ENCODE results near the gene ZNF107.
A peak's percentile ranks its signal among the peaks of the same experiment; 100 is the strongest.

Gene ZNF107

DNA sequence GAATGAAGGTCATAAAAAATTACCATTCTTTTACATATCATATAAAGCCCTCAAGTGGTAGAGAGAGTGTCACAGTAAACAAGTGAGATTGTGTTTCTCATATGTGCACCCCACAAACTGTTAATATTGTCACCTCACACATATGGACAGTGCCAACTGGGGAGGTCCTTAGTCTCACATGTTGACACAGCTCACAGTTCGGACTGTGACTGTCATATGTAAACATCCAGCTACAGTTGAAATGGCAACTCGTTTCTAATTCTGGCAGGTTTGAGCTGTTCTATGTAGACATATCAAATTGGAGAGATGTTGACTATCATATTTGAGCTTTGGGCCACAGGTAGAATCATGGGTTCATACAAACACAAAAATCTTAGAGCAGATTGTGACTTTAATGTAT is 39.4 kb upstream of the ZNF107 start:
- H3K4me3 ChIP-seq (replicated peaks; ENCODE audit: low read depth, low read length): no peak overlapping the region
- DNase-seq (ENCODE audit: low read depth): no peak
- TF ChIP-seq, protein P1, sequence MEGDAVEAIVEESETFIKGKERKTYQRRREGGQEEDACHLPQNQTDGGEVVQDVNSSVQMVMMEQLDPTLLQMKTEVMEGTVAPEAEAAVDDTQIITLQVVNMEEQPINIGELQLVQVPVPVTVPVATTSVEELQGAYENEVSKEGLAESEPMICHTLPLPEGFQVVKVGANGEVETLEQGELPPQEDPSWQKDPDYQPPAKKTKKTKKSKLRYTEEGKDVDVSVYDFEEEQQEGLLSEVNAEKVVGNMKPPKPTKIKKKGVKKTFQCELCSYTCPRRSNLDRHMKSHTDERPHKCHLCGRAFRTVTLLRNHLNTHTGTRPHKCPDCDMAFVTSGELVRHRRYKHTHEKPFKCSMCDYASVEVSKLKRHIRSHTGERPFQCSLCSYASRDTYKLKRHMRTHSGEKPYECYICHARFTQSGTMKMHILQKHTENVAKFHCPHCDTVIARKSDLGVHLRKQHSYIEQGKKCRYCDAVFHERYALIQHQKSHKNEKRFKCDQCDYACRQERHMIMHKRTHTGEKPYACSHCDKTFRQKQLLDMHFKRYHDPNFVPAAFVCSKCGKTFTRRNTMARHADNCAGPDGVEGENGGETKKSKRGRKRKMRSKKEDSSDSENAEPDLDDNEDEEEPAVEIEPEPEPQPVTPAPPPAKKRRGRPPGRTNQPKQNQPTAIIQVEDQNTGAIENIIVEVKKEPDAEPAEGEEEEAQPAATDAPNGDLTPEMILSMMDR (IDR thresholded peaks at IDR 0.05; ENCODE audit: low read length, missing control alignments): no peak

DNA sequence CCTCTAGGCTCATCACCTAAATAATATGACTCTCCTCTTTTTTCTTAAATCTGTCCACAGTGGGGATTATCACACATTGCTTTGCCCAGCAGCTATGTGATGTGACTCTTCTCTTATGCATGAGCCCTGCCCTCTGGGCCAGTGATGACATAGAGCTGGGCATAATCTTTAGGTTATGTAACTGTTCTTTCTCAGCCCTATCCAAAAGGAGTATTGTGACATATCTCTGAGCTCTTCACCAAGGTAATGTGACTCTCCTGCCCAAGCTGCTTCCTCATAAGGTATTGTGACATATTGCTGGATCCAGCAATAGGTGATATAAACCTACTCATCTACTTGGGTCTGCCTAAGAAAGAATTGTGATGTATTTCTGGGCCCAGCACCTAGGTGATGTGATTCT is 37.7 kb upstream of the ZNF107 start:
- TF ChIP-seq, protein P1 (IDR thresholded peaks at IDR 0.05; ENCODE audit: low read length, missing control alignments): no peak
- DNase-seq (ENCODE audit: low read depth): no peak
- H3K4me3 ChIP-seq (replicated peaks; ENCODE audit: low read depth, low read length): no peak overlapping the region

DNA sequence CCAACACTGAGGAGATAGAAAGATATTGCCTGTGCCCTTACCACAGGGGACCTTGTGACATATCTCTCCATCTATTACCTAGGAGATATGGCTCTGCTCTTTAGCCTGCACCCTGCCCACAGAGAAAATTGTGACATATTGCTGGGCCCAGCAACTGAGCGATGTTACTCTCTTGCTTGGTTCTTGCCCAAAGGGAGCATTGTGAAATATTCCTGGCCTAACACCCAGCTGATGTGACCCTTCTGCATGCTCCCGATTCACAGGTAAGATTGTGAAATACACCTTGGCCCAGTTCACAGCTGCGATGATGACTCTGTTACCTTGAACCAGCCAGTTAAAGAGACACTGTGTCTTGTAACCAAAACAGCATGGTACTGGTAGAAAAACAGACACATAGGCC is 37.2 kb upstream of the ZNF107 start:
- no peak for DNase-seq (ENCODE audit: low read depth)
- no peak overlapping the region for H3K4me3 ChIP-seq (replicated peaks; ENCODE audit: low read depth, low read length)
- TF ChIP-seq, protein P1 (IDR thresholded peaks at IDR 0.05; ENCODE audit: low read length, missing control alignments): no peak

DNA sequence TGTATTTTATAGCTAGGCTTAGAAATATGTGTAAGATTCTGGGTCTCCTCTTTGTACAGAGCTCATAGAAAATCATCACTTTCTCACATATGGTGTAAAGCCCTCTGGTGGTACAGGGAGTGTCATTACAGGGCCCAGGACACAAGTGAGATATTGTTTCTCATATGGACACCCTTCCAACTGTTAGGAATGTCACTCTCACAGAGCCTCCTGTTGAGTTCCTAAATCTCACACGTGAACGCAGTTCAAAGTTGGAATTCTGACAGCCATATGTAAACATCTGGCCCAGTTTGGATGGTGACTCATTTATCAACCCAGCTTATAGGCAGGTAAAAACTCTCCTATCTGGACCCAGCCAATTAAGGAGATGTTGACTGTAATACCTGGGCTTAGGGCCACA is 35.4 kb upstream of the ZNF107 start:
- DNase-seq (ENCODE audit: low read depth): peak; percentile 32
- H3K4me3 ChIP-seq (replicated peaks; ENCODE audit: low read depth, low read length): no peak overlapping the region
- TF ChIP-seq, protein P1 (IDR thresholded peaks at IDR 0.05; ENCODE audit: low read length, missing control alignments): peak; percentile 51

DNA sequence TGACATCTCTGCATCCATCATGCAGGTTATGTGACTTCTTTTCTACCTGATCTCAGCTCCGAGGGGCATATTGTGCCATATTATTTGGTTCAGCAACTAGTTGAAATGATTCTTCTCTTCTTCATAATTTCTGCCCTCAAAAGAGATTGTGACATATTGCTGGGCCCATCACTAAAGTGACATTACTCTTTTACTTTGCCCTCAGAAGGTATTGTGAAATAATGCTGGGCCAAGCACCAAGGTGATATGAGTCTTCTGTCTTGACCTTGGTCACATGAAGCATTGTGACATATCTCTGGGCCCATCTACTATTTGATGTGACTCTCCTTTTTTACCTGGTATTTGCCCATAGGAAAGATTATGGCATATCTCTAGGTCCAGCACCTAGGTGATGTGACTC is 33.9 kb upstream of the ZNF107 start:
- H3K4me3 ChIP-seq (replicated peaks; ENCODE audit: low read depth, low read length): no peak overlapping the region
- TF ChIP-seq, protein P1 (IDR thresholded peaks at IDR 0.05; ENCODE audit: low read length, missing control alignments): no peak
- DNase-seq (ENCODE audit: low read depth): no peak

DNA sequence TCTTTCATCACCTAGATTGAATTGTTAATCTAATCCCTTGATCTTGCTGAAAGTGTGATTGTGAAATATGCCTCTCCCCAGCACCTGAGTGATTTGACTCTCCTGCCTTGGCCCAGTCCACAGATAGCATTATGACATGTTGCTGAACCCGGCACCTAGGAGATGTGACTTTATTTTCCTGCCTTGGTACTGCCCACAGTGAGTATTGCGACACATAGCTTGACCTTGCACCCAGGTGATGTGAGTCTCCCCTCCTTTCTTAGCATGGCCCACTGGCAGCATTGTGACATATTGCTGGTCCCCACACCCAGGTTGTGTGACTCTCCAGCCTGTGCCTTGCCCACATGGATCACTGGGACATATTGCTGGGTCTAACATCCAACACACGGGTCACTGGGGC is 32.5 kb upstream of the ZNF107 start:
- TF ChIP-seq, protein P1 (IDR thresholded peaks at IDR 0.05; ENCODE audit: low read length, missing control alignments): no peak

DNA sequence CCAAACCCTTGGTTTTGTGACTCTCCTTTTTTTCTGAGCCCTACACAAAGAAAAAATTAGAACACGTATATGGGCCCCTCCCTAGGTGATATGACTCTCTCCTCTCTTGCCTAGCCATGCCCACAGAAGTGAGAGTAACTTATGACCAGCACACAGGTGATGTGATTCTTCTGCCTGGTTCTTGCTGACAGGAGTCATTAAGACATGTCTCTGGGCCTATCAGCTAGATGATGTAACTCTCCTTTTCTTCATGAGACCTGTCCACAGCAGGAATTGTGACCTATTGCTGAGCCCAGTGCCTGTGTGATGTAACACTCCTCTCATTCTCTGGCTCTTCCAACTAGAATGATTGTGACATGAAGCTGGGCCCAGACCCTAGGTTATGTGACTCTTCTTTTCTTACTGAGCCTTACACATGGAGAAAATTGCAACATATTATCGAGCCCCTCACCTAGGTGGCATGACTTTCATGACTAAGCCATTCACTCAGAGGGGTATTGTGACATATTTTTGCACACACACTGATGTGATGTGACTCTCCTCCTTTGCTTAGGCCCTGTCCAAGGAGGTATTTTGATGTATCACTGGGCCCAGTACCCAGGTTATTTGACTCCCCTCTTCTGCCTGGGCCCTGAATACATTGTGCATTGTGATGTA is 31.4 kb upstream of the ZNF107 start:
- H3K4me3 ChIP-seq (replicated peaks; ENCODE audit: low read depth, low read length): no peak overlapping the region
- DNase-seq (ENCODE audit: low read depth): no peak
- TF ChIP-seq, protein P1 (IDR thresholded peaks at IDR 0.05; ENCODE audit: low read length, missing control alignments): no peak

More for the DNA sequence above, 32.5 kb upstream of the ZNF107 start:
- H3K4me3 ChIP-seq (replicated peaks; ENCODE audit: low read depth, low read length): no peak overlapping the region
- no peak for DNase-seq (ENCODE audit: low read depth)
